ENCODE data around the gene EIF2AK3. TPM values are rescaled to one million over a fixed set of nuclear protein-coding genes. Genes with fewer than 3 reads are reported as not detected.

Gene EIF2AK3
- total RNA-seq, 1 donor from 2014 or later, result 27.1 TPM

DNA sequence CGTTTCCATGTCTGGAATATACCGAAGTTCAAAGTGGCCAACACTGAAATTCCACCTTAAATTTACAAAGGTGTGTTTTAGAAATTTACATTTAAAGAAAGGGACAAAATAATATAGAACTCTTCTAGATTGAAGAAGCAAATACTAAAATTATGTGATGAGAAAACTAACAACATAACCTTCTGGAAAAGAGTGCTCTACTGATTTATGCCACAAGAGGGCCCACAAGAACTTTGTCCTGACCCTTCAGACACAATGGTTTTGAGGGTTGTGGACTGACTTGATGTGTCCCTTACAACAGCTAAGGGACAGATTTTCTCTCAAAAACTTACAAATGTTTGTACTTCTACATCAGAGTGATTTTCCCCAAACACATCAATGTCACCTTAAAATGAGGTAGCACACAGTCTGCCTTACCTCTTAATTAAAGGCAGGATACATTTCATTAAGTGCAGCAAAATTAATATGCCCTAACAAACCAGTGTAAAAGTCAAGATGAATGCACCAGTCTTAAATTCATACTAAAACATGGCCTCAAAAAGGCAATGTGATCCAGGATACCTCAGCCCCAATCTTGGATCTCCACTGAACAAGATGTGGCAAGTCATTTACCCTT is 36.2 kb downstream of the EIF2AK3 start:
- Histone ChIP-seq H3K9me3 (ENCODE audit: insufficient read depth, low read depth, low read length) (no peaks in the 10 kb centered on the region), H3K4me3 (ENCODE audit: insufficient read depth, low read depth, low read length) (no peak overlapping the region), H3K36me3 (ENCODE audit: insufficient read depth, low read length) (peaks cover 20% of the 10 kb centered on the region), H3K4me2 (ENCODE audit: low read length) (no peak overlapping the region), H2AFZ (ENCODE audit: low read depth, low read length) (no peak overlapping the region), H3K4me1 (ENCODE audit: insufficient read depth, low read length) (no peaks in the 10 kb centered on the region), H4K20me1 (ENCODE audit: insufficient read depth, low read length) (peaks cover 3% of the 10 kb centered on the region), H3K79me2 (ENCODE audit: insufficient read depth, low read length) (peaks cover 4% of the 10 kb centered on the region), H3K27me3 (ENCODE audit: insufficient read depth, low read length) (no peaks in the 10 kb centered on the region), H3K27ac (ENCODE audit: low read depth, low read length) (no peak overlapping the region), H3K9ac (ENCODE audit: low read length) (no peak overlapping the region)
- peak; percentile 73 for FAIRE-seq
- no peak overlapping the region for H3K27ac Mint-ChIP-seq (ENCODE audit: unreplicated experiment)
- TF ChIP-seq, protein P1, sequence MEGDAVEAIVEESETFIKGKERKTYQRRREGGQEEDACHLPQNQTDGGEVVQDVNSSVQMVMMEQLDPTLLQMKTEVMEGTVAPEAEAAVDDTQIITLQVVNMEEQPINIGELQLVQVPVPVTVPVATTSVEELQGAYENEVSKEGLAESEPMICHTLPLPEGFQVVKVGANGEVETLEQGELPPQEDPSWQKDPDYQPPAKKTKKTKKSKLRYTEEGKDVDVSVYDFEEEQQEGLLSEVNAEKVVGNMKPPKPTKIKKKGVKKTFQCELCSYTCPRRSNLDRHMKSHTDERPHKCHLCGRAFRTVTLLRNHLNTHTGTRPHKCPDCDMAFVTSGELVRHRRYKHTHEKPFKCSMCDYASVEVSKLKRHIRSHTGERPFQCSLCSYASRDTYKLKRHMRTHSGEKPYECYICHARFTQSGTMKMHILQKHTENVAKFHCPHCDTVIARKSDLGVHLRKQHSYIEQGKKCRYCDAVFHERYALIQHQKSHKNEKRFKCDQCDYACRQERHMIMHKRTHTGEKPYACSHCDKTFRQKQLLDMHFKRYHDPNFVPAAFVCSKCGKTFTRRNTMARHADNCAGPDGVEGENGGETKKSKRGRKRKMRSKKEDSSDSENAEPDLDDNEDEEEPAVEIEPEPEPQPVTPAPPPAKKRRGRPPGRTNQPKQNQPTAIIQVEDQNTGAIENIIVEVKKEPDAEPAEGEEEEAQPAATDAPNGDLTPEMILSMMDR (IDR thresholded peaks at IDR 0.05; ENCODE audit: insufficient read depth, low read depth, low read length), result peak; percentile 91
- no peak for TF ChIP-seq EZH2 (IDR thresholded peaks at IDR 0.05; ENCODE audit: insufficient read depth, low read length)
- peaks cover 8% of the 10 kb centered on the region for H3K36me3 Mint-ChIP-seq (ENCODE audit: low read depth, unreplicated experiment)
- no peak overlapping the region for H3K4me3 Mint-ChIP-seq (ENCODE audit: unreplicated experiment)
- H3K4me1 Mint-ChIP-seq (ENCODE audit: low read depth, unreplicated experiment), result peaks cover 14% of the 10 kb centered on the region
- H3K9me3 Mint-ChIP-seq (ENCODE audit: unreplicated experiment), result no peaks in the 10 kb centered on the region
- peak; percentile 40 for DNase-seq (ENCODE audit: low read depth)
- no peaks in the 10 kb centered on the region for H3K27me3 Mint-ChIP-seq (ENCODE audit: low read depth, unreplicated experiment)

DNA sequence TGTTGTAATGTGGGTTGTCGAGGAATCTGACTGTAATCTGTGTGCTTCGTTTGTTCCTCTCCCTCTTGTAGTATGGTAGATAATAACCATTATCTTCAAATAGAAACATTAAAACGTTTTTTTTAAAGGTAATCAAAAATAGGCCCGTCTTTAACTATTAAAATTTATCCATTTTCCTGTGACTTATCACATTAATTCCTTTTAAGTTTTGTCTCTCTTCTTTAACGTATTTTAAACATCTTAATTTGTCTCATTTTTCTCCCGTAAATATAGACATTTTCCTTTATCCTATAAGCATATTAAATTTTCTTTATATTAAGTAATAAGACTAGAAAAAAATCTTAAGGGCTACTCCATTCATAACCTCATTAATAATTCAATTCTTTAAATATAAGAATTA is 41.3 kb downstream of the EIF2AK3 start:
- no peaks in the 10 kb centered on the region for H3K9me3 Mint-ChIP-seq (ENCODE audit: unreplicated experiment)
- Histone ChIP-seq H3K27me3 (ENCODE audit: insufficient read depth, low read length) (no peaks in the 10 kb centered on the region), H3K79me2 (ENCODE audit: insufficient read depth, low read length) (no peaks in the 10 kb centered on the region), H3K4me2 (ENCODE audit: low read length) (no peak overlapping the region), H2AFZ (ENCODE audit: low read depth, low read length) (no peak overlapping the region), H3K9ac (ENCODE audit: low read length) (no peak overlapping the region), H3K27ac (ENCODE audit: low read depth, low read length) (no peak overlapping the region), H4K20me1 (ENCODE audit: insufficient read depth, low read length) (peaks cover 3% of the 10 kb centered on the region), H3K36me3 (ENCODE audit: insufficient read depth, low read length) (peaks cover 45% of the 10 kb centered on the region), H3K4me3 (ENCODE audit: insufficient read depth, low read depth, low read length) (no peak overlapping the region), H3K4me1 (ENCODE audit: insufficient read depth, low read length) (no peaks in the 10 kb centered on the region), H3K9me3 (ENCODE audit: insufficient read depth, low read depth, low read length) (no peaks in the 10 kb centered on the region)
- H3K27ac Mint-ChIP-seq (ENCODE audit: unreplicated experiment), result no peak overlapping the region
- TF ChIP-seq, protein P1 (IDR thresholded peaks at IDR 0.05; ENCODE audit: insufficient read depth, low read depth, low read length), result no peak
- TF ChIP-seq EZH2 (IDR thresholded peaks at IDR 0.05; ENCODE audit: insufficient read depth, low read length), result no peak
- FAIRE-seq, result no peak
- DNase-seq (ENCODE audit: low read depth), result no peak
- H3K27me3 Mint-ChIP-seq (ENCODE audit: low read depth, unreplicated experiment), result no peaks in the 10 kb centered on the region
- H3K4me3 Mint-ChIP-seq (ENCODE audit: unreplicated experiment), result no peak overlapping the region
- peaks cover 15% of the 10 kb centered on the region for H3K36me3 Mint-ChIP-seq (ENCODE audit: low read depth, unreplicated experiment)
- H3K4me1 Mint-ChIP-seq (ENCODE audit: low read depth, unreplicated experiment), result peaks cover 7% of the 10 kb centered on the region

DNA sequence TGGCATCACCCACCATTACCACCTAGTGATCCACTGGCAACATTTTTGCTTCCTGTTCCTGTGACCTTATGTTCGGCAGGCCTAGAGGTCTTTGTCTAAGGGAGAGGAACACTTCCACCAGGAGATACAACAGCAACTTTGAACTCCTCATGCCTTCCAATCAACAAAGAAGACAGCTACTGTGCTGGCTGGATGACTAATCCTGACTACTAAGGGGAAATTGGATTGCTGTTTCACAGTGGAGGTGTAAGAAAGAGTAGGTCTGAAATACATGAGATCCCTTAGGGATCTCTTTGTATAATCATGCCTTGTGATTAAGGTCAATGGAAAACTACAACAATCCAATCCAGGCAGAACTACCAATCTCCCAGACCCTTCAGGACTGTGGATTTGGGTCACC is 45.2 kb downstream of the EIF2AK3 start:
- Mint-ChIP-seq H3K9me3 (ENCODE audit: unreplicated experiment) (no peaks in the 10 kb centered on the region), H3K27me3 (ENCODE audit: low read depth, unreplicated experiment) (no peaks in the 10 kb centered on the region), H3K27ac (ENCODE audit: unreplicated experiment) (no peak overlapping the region), H3K4me1 (ENCODE audit: low read depth, unreplicated experiment) (peaks cover 7% of the 10 kb centered on the region), H3K36me3 (ENCODE audit: low read depth, unreplicated experiment) (peaks cover 24% of the 10 kb centered on the region), H3K4me3 (ENCODE audit: unreplicated experiment) (no peak overlapping the region)
- Histone ChIP-seq H3K27me3 (ENCODE audit: insufficient read depth, low read length) (no peaks in the 10 kb centered on the region), H3K4me3 (ENCODE audit: insufficient read depth, low read depth, low read length) (no peak overlapping the region), H3K4me2 (ENCODE audit: low read length) (no peak overlapping the region), H3K79me2 (ENCODE audit: insufficient read depth, low read length) (no peaks in the 10 kb centered on the region), H3K27ac (ENCODE audit: low read depth, low read length) (no peak overlapping the region), H2AFZ (ENCODE audit: low read depth, low read length) (no peak overlapping the region), H4K20me1 (ENCODE audit: insufficient read depth, low read length) (no peaks in the 10 kb centered on the region), H3K9me3 (ENCODE audit: insufficient read depth, low read depth, low read length) (no peaks in the 10 kb centered on the region), H3K36me3 (ENCODE audit: insufficient read depth, low read length) (peaks cover 34% of the 10 kb centered on the region), H3K4me1 (ENCODE audit: insufficient read depth, low read length) (no peaks in the 10 kb centered on the region), H3K9ac (ENCODE audit: low read length) (no peak overlapping the region)
- FAIRE-seq (no peak), DNase-seq (ENCODE audit: low read depth) (no peak)
- TF ChIP-seq, protein P1 (IDR thresholded peaks at IDR 0.05; ENCODE audit: insufficient read depth, low read depth, low read length), result no peak
- no peak for TF ChIP-seq EZH2 (IDR thresholded peaks at IDR 0.05; ENCODE audit: insufficient read depth, low read length)

All from astrocyte (in vitro differentiated cells and primary cell).